HepG2 (cell line): ENCODE measurements around the gene GRAMD2A.

ENCODE experiments used
- ARNT ChIP-seq: fragments of 450-650 bp; IDR thresholded peaks from 2 replicates; pipeline ENCODE4 v1.6.1; 2017
- ZNF674 ChIP-seq: sonication (generic); formaldehyde crosslinking; IDR thresholded peaks from 2 replicates; pipeline ENCODE4 v1.5.0; 2020; ENCODE audit warnings: low read depth, mild to moderate bottlenecking, missing genetic modification reagents

DNA sequence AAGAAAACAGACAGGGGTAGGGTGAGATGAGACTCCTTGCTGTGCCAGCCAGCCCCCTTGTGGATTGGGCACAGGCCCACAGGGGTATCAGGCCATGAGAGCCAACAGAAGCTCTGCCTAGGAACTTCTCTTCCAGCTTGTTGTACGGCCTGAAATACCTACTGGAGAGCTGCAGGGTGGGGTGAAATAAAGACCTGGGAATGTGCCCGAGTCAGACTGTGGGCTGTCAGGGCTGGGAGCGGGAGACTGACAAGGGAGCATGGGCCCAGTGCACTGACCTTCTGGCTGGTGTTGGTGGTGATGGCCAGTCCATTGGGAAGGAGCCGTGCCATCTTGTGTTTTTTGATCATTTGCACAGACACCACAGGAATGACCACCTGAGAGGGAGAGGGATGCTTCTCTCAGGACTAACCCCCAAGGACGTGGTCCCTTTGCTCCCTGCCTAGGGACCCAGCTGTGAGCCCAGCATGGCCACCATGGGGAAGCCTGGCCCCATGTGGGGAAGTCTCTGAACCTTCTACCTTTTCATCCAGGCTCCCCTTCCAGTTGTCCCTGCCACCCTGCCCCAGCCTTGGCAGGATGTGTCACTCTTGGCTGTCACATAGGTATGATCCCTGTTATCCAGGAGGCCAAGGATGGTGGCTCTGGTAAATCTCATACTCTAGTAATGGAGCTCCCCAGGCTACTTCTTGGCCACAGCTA is 30.7 kb downstream of the GRAMD2A start:
- no peak for TF ChIP-seq ZNF674
- no peak for TF ChIP-seq ARNT
